Thoracic aorta (tissue), 2 donors: ENCODE results near the gene RACK1. TPM values are rescaled to one million over a fixed set of nuclear protein-coding genes. Genes with fewer than 3 reads are reported as not detected.

ENCODE experiments used
- ATAC-seq: fragments of 150-250 bp; one replicate; pipeline ENCODE4 v1.8.0; 2017; ENCODE audit warnings: low read depth; ENCODE audit not compliant: insufficient number of reproducible peaks, low FRiP score
- DNase-seq: peaks from one replicate; pipeline ENCODE4 v3.0.0-alpha.2; 2020; ENCODE audit warnings: low spot score
- H3K27ac ChIP-seq, 2 donors: fragments of 200-600 bp; sonication (generic); 1 replicate in 1 of 2; 2 replicates in 1 of 2; pipeline ENCODE4 v1.5.1; 2016; ENCODE audit warnings: mild to moderate bottlenecking in 2 of 2, moderate library complexity in 2 of 2
- H3K27me3 ChIP-seq: fragments of 200-600 bp; sonication (generic); replicated peaks from 2 replicates; pipeline ENCODE4 v1.6.0; 2016; ENCODE audit warnings: mild to moderate bottlenecking; ENCODE audit not compliant: insufficient read depth
- H3K36me3 ChIP-seq: fragments of 200-600 bp; sonication (generic); one replicate; pipeline ENCODE4 v1.5.1; 2016
- H3K4me1 ChIP-seq, 2 donors: fragments of 200-600 bp; sonication (generic); 1 replicate in 1 of 2; 2 replicates in 1 of 2; pipeline versions ENCODE4 v1.5.1 to v1.6.0; 2016; ENCODE audit warnings: low read depth in 2 of 2, mild to moderate bottlenecking in 1 of 2; ENCODE audit not compliant: control insufficient read depth in 1 of 2
- H3K4me3 ChIP-seq: fragments of 200-600 bp; sonication (generic); 2 replicates; pipeline ENCODE4 v1.5.1; 2016; ENCODE audit warnings: mild to moderate bottlenecking
- H3K9me3 ChIP-seq: fragments of 200-600 bp; sonication (generic); 2 replicates; pipeline ENCODE4 v1.5.1; 2016
- total RNA-seq, 2 donors: library from RNA; depleted of rRNA; stranded (reverse); fragments of >200 nt; gene quantifications; one replicate each; pipeline versions ENCODE4 v1.1.0 to v1.2.3, GENCODE V29; 2016
- TF ChIP-seq, protein P1 (sequence below): fragments of 200-600 bp; sonication (generic); IDR thresholded peaks from one replicate; pipeline ENCODE4 v1.5.1; 2019; ENCODE audit warnings: antibody characterized with exemption

The RACK1 gene
- total RNA-seq, 2 donors from 2014 or later = 1,534 to 1,629 TPM

DNA sequence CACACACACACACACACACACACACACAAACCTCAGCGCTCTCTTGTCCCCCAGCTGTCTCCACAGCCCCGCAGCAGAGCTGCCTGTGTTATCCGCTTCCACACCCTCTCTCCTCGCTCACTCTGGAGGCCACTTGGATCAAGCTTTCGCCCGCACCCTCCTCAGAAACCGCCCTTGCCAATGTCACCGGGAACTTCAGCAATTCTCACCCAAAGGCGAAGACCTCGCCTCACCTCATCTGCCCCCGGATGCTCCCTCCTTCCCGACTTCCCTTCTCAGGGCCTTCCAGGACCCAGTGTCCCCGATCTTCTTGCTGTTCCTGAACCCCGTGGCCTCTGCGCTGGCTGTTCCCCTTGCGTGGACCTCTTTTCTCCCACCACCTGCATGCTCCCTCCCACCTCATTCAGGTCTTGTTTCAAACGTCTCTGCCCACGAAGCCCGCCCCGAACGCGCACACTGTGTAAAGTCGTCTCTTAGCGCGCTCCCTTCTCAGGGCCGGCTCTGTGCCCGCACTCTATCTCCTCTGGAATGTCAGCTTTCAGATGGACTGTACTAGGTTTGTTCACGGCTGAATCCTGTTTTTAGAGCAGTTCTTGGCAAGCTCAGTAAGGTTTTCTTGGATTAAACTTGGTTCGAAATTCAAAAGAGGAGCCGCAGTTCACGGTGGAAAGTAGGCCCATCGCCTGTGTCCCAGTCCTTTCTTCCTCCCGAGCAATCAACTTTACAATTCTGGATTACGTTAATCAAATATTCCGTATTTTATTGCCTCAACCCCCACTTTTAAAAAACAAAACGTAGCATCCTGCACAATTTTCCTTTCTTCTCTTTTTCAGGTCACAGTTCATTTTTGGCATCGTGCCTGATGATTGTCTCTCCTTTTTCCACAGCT lies 37.7 kb downstream of the RACK1 start:
- ATAC-seq = no peak

DNA sequence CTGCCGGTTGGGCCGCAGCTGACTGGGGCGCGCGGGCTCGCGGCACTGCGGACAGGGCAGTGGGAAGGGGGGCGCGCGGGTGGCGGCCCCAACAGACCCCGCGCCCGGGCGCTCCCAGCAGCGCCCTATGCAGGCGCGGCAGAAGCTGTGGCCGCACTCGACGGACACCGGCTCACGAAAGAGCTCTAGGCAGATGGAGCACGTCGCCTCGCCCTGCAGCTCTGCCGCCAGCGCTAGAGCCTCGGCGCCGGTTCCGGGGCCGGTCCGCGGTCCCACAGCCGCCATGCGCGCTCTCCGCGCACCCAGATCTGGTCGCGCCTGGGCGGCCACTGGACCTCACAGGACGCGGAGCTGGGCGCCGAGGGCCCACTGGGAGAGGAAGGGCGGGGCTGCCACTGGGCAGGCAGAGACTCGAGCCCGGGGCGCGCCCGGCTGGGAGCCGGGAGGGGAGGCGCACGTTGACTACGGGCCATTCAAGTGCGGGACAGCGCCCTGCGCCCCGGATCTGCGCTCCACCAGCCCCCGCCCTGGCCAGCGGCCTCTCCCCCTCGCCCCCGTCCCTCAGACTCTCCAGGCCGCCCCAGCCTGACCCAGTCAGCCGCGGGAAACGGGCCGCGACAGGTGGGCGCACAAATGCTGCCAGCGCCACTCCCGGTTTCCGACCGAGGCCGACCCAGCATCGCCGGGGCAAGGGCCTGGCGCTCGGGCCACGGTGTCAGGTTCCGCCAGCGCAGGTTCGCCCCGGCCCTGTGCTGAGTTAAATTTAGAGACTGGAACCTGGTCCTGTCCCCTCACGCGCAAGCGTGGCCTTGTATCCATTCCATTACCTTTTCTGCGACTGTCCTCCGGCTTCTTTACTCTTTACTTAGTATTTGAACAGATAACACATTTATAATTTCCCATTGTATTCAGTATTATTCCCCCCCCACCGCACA lies 38.6 kb downstream of the RACK1 start, which contains the start of gene TRIM7:
TRIM7 (minus strand) TSS at position 371 of the 935 bp plus-strand sequence; CDS start at position 285, 86 bp downstream.
- H3K36me3 ChIP-seq = no peaks in the 10 kb centered on the region
- TF ChIP-seq, protein P1, sequence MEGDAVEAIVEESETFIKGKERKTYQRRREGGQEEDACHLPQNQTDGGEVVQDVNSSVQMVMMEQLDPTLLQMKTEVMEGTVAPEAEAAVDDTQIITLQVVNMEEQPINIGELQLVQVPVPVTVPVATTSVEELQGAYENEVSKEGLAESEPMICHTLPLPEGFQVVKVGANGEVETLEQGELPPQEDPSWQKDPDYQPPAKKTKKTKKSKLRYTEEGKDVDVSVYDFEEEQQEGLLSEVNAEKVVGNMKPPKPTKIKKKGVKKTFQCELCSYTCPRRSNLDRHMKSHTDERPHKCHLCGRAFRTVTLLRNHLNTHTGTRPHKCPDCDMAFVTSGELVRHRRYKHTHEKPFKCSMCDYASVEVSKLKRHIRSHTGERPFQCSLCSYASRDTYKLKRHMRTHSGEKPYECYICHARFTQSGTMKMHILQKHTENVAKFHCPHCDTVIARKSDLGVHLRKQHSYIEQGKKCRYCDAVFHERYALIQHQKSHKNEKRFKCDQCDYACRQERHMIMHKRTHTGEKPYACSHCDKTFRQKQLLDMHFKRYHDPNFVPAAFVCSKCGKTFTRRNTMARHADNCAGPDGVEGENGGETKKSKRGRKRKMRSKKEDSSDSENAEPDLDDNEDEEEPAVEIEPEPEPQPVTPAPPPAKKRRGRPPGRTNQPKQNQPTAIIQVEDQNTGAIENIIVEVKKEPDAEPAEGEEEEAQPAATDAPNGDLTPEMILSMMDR = no peak
- H3K27ac ChIP-seq = peak within 1 kb of the TSS; percentile 69 to 89
- peak within 1 kb of the TSS; percentile 89 for H3K4me3 ChIP-seq
- H3K27me3 ChIP-seq = no peaks in the 10 kb centered on the region
- H3K4me1 ChIP-seq = peaks cover 18 to 27% of the 10 kb centered on the region in 2 donors
- no peak for DNase-seq
- H3K9me3 ChIP-seq = no peaks in the 10 kb centered on the region
- ATAC-seq = no peak

More for the DNA sequence above, 37.7 kb downstream of the RACK1 start:
- no peak for DNase-seq
- H3K4me1 ChIP-seq = peaks cover 18 to 27% of the 10 kb centered on the region in 2 donors
- H3K36me3 ChIP-seq = no peaks in the 10 kb centered on the region
- peak overlapping the region; percentile 89 for H3K4me3 ChIP-seq
- TF ChIP-seq, protein P1 = no peak
- no peaks in the 10 kb centered on the region for H3K9me3 ChIP-seq
- H3K27ac ChIP-seq = peak overlapping the region; percentile 69 to 89
- H3K27me3 ChIP-seq = no peaks in the 10 kb centered on the region

DNA sequence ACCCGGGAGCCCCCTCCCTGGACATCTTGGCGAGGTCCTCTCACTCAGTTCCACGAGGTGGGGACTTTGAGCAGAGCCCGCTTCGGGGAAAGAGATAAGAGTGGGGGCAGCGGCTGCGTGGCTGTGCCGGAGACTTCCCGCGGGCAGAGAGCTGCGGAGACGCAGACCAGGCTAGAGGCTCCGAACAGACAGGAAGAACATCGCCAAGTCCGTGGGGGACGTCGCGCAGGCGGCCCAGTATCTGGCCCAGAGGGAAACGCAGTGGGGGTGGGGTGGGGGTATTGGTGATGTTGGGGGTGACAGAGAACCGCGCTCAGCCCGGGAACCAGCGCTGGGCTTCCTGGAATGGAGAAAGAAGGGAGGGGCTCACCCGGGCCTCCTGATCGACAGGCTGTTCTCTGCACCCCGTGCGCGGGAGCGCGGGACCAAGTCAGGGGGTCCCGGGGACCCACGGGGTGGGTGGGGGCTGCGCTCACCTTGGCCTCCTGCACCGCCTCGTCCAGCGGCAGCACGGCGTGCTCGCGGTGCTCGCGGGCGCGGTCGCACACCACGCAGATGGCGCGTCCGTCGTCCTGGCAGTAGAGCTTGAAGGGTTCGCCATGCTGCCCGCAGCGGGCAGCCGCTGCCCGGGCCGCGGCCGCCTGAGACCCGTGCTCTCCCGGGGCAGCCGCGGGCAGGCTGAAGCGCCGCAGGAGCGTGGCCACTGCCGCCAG lies 39.4 kb downstream of the RACK1 start:
- Histone ChIP-seq H3K9me3 (no peaks in the 10 kb centered on the region), H3K36me3 (no peaks in the 10 kb centered on the region), H3K27ac (peak overlapping the region; percentile 5 to 89), H3K4me1 (peaks cover 18 to 27% of the 10 kb centered on the region in 2 donors), H3K4me3 (peak overlapping the region; percentile 89), H3K27me3 (no peaks in the 10 kb centered on the region)
- DNase-seq (no peak), ATAC-seq (peak; percentile 10)
- TF ChIP-seq, protein P1 = no peak

DNA sequence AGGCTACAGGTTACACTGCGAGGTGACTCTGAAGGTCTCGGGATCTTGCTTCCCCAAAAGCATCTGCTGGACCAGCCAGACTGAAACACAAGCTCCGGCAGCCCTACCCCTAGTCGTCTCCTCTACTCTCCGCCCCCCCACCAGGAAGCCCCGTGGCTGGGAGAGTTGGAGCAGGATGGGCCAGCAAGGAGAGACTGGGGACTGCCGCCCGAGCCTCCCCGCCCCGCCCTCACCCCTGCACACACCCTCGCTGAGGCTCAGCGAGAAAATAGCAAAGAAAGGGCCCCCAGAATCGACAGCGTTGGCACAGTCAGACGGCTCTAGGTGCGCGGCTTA lies 40.0 kb downstream of the RACK1 start:
- Histone ChIP-seq H3K27me3 (no peaks in the 10 kb centered on the region), H3K4me1 (peaks cover 18 to 27% of the 10 kb centered on the region in 2 donors), H3K9me3 (no peaks in the 10 kb centered on the region), H3K36me3 (no peaks in the 10 kb centered on the region), H3K4me3 (peak overlapping the region; percentile 89), H3K27ac (no peak overlapping the region)
- TF ChIP-seq, protein P1 = no peak
- DNase-seq (no peak), ATAC-seq (no peak)
